GM12864 (cell line): ENCODE data around the gene CEP85.

Source experiments
- DNase-seq: peaks from one replicate; pipeline ENCODE4 v3.0.0-alpha.2; 2011; ENCODE audit warnings: low read depth
- H3K4me3 ChIP-seq: 2 replicates; pipeline ENCODE4 v1.5.1; 2011; ENCODE audit warnings: mild to moderate bottlenecking, low read depth, low read length, control low read depth
- CTCF ChIP-seq: IDR thresholded peaks from 2 replicates; pipeline ENCODE4 v1.5.1; 2011; ENCODE audit warnings: low read depth, mild to moderate bottlenecking, moderate library complexity, low read length, control low read depth, inconsistent platforms; ENCODE audit errors: missing control alignments

CEP85 gene

GRCh38 chr1:26190373-26190987 lies 43.5 kb upstream of the CEP85 start, which contains the start of gene CATSPER4:
CATSPER4 (plus strand) TSS chr1:26190602; CDS start chr1:26190628, 26 bp downstream.
- no peak for TF ChIP-seq CTCF
- DNase-seq = no peak
- no peak within 1 kb of the TSS for H3K4me3 ChIP-seq

GRCh38 chr1:26191739-26192138 lies 42.3 kb upstream of the CEP85 start:
- H3K4me3 ChIP-seq = no peak overlapping the region
- no peak for DNase-seq
- TF ChIP-seq CTCF = no peak

GRCh38 chr1:26195805-26196204 lies 38.2 kb upstream of the CEP85 start:
- H3K4me3 ChIP-seq = no peak overlapping the region
- no peak for DNase-seq
- no peak for TF ChIP-seq CTCF

- no peak overlapping the region for H3K4me3 ChIP-seq
- no peak for TF ChIP-seq CTCF
- no peak for DNase-seq
These were observed 36.7 kb upstream of the CEP85 start for GRCh38 chr1:26197301-26197700.

GRCh38 chr1:26197813-26198212 lies 36.2 kb upstream of the CEP85 start:
- no peak for TF ChIP-seq CTCF
- no peak overlapping the region for H3K4me3 ChIP-seq
- DNase-seq = no peak

GRCh38 chr1:26200413-26200812 lies 33.6 kb upstream of the CEP85 start:
- no peak overlapping the region for H3K4me3 ChIP-seq
- TF ChIP-seq CTCF = no peak
- no peak for DNase-seq

GRCh38 chr1:26203642-26204318 lies 30.2 kb upstream of the CEP85 start:
- no peak for DNase-seq
- no peak overlapping the region for H3K4me3 ChIP-seq
- TF ChIP-seq CTCF = peak; percentile 24
